Retinal pigment epithelial cell (primary cell): ENCODE measurements around the gene EGR1.

ENCODE experiments used
- DNase-seq: peaks from one replicate; pipeline ENCODE4 v3.0.0-alpha.2; 2010; ENCODE audit warnings: low read depth
- H3K4me3 ChIP-seq: 2 replicates; pipeline ENCODE4 v1.5.1; 2011; ENCODE audit warnings: mild to moderate bottlenecking, low read length, control low read depth, moderate library complexity
- TF ChIP-seq, protein P1 (sequence below): conservative IDR thresholded peaks from 2 replicates; pipeline ENCODE4 v1.5.1; 2011; ENCODE audit warnings: low read depth, low read length, control low read depth, inconsistent platforms

Gene EGR1

DNA sequence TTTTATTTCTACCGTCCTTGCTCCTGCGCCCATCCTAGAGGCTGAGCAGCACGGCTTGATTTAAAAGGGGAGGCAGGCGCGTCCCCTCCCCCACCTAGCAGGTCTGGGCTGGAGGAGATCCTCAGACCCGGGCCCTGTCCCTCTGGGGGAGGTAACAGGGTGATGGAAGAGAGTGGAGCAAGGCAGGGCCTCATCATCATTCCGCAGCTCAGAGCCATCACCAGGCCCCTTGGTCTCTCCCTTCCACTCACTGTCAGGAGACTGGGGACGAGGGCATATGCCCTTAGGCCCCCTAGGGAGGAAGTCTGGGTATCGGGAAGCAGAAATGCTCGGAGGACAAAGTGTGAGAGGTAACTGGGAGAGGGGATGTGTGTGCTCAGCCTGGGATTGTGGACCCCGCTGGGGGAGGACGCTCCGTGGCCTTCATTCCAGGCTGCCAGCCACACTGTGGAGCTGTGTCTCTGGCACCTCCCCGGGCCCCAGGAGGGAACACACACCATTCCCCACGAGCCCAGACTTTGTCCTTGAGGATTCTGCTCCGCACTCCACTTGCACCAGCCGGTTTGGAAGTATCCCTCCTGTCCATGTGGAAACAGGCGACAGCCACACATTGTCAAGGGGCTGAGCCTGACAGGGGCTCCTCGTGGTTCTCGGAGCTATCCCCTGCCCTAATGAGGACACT is 25.7 kb upstream of the EGR1 start:
- DNase-seq, result no peak
- TF ChIP-seq, protein P1, sequence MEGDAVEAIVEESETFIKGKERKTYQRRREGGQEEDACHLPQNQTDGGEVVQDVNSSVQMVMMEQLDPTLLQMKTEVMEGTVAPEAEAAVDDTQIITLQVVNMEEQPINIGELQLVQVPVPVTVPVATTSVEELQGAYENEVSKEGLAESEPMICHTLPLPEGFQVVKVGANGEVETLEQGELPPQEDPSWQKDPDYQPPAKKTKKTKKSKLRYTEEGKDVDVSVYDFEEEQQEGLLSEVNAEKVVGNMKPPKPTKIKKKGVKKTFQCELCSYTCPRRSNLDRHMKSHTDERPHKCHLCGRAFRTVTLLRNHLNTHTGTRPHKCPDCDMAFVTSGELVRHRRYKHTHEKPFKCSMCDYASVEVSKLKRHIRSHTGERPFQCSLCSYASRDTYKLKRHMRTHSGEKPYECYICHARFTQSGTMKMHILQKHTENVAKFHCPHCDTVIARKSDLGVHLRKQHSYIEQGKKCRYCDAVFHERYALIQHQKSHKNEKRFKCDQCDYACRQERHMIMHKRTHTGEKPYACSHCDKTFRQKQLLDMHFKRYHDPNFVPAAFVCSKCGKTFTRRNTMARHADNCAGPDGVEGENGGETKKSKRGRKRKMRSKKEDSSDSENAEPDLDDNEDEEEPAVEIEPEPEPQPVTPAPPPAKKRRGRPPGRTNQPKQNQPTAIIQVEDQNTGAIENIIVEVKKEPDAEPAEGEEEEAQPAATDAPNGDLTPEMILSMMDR, result no peak
- peak overlapping the region; percentile 76 for H3K4me3 ChIP-seq

GRCh38 chr5:138440159-138441073 is 24.9 kb upstream of the EGR1 start:
- TF ChIP-seq, protein P1, result no peak
- H3K4me3 ChIP-seq, result peak overlapping the region; percentile 76
- no peak for DNase-seq

DNA sequence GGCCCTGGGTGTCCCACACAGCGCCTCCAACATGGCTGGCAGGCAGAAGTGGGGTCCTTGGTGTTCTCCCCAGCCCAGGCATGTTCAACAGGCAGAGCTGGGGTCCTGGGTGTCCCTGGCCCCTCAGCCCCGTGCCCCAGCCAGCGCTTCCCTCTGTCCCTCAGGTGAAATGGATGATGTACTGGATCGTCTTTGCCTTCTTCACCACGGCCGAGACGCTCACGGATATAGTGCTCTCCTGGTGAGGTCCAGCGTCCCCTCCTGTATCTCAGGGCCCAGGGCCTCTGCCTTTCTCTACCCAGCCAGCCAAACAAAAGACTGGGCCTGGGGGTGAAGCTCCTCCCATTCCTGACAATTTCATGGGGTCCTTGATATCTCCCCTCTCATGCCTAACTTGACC is 24.1 kb upstream of the EGR1 start:
- no peak overlapping the region for H3K4me3 ChIP-seq
- no peak for DNase-seq
- TF ChIP-seq, protein P1, result no peak

GRCh38 chr5:138444078-138444773 is 21.1 kb upstream of the EGR1 start:
- no peak for DNase-seq
- TF ChIP-seq, protein P1, result no peak
- H3K4me3 ChIP-seq, result no peak overlapping the region

DNA sequence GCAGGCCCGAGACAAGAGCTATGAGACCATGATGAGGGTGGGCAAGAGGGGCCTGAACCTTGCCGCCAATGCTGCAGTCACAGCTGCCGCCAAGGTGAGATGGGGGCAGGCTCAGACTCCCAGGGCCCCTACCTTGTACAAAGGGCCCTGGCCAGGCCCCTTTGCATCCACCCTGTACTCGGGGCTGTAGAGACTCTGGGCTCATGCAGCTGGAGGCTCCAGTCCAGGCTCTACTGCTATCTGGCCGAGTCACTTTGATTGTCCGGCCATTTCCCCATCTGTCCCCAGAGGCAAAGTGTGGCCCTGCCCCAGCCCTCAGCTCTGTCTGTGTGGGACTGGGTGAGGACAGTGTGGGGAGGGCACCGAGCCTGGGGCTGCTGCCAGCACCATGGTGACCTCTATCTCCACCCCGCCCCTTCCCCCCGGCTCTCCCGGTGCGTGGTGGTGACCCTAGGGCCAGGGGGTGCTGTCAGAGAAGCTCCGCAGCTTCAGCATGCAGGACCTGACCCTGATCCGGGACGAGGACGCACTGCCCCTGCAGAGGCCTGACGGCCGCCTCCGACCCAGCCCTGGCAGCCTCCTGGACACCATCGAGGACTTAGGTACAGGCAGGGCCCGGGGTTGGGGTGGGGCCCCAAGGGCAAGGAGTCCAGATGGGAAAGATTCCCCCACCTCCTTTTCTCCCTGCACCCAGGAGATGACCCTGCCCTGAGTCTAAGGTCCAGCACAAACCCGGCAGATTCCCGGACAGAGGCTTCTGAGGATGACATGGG is 20.3 kb upstream of the EGR1 start:
- TF ChIP-seq, protein P1, result no peak
- H3K4me3 ChIP-seq, result no peak overlapping the region

DNA sequence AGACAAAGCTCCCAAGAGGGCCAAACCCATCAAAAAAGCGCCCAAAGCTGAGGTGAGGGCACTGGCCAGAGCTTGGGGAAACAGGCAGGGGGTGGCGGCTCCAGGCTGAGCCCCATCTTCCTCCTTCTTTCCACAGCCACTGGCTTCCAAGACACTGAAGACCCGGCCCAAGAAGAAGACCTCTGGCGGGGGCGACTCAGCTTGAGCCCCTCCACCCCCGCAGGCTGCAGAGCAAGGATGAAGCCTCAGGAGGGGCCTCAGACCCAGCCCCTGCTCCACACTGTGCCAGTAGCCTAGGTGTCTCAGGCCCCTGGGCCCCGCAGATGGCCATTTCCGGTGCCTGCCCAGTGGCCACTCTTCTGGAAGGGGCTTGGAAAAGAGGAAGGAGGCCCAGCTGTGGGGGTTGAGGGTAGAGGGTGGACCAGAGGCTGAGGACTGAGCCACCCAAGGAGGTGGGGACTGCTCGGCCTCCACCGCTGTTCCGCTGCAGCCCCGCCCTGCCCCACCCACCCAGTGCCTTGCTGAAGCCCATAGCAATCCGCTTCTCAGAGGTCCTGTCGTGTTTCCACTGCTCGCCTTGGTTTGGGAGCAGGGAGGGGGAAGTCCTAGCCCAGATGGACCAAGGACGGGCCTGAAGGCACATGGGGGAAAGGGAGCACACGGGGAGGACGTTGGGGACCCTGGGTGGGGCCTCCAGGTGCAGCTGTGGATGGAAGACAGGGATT is 19.6 kb upstream of the EGR1 start:
- DNase-seq, result no peak
- TF ChIP-seq, protein P1, result no peak
- no peak overlapping the region for H3K4me3 ChIP-seq

More for the DNA sequence above, 20.3 kb upstream of the EGR1 start:
- no peak for DNase-seq
